ENCODE measurements around the gene DEDD. TPM values are rescaled to one million over a fixed set of nuclear protein-coding genes. Genes with fewer than 3 reads are reported as not detected.

DEDD gene
- total RNA-seq, 4 donors from 2014 or later, result 23.0 to 48.7 (median 31.4) TPM

- Histone ChIP-seq H3K27ac (peak overlapping the region; percentile 91 to 96 (median 94)), H3K9me3 (no peaks in the 10 kb centered on the region), H3K27me3 (no peaks in the 10 kb centered on the region), H3K4me1 (peaks cover 0 to 24% (median 10%) of the 10 kb centered on the region in 4 donors), H3K4me3 (peak overlapping the region; percentile 72 to 98 (median 82)), H3K36me3 (peaks cover 0 to 27% (median 0%) of the 10 kb centered on the region in 3 donors)
- DNase-seq, result no peak
- TF ChIP-seq POLR2A (IDR thresholded peaks at IDR 0.05) (no peak), CTCF (IDR thresholded peaks at IDR 0.05) (no peak)
These were observed 701 bp downstream of the DEDD start for GRCh38 chr1:161131523-161132409.

GRCh38 chr1:161130266-161130665, 2.2 kb downstream of the DEDD start:
- Histone ChIP-seq H3K36me3 (peaks cover 0 to 42% (median 0%) of the 10 kb centered on the region in 3 donors), H3K27me3 (no peaks in the 10 kb centered on the region), H3K4me1 (peaks cover 0 to 24% (median 10%) of the 10 kb centered on the region in 4 donors), H3K27ac (no peak overlapping the region), H3K9me3 (no peaks in the 10 kb centered on the region), H3K4me3 (no peak overlapping the region)
- no peak for TF ChIP-seq POLR2A (IDR thresholded peaks at IDR 0.05)
- no peak for TF ChIP-seq CTCF (IDR thresholded peaks at IDR 0.05)
- no peak for DNase-seq

- H3K36me3 ChIP-seq, result peaks cover 0 to 52% (median 0%) of the 10 kb centered on the region in 3 donors
- no peak overlapping the region for H3K27ac ChIP-seq
These were observed 3.7 kb downstream of the DEDD start for GRCh38 chr1:161128591-161129420.

GRCh38 chr1:161127649-161128048, 4.8 kb downstream of the DEDD start:
- peaks cover 0 to 63% (median 0%) of the 10 kb centered on the region in 3 donors for H3K36me3 ChIP-seq
- no peaks in the 10 kb centered on the region for H3K9me3 ChIP-seq
- peaks cover 0 to 15% (median 5%) of the 10 kb centered on the region in 4 donors for H3K4me1 ChIP-seq
- H3K27me3 ChIP-seq, result no peaks in the 10 kb centered on the region
- no peak overlapping the region for H3K27ac ChIP-seq
- H3K4me3 ChIP-seq, result no peak overlapping the region
- DNase-seq, result no peak
- TF ChIP-seq CTCF (IDR thresholded peaks at IDR 0.05), result no peak
- TF ChIP-seq POLR2A (IDR thresholded peaks at IDR 0.05), result no peak

More at GRCh38 chr1:161128591-161129420, 3.7 kb downstream of the DEDD start:
- Histone ChIP-seq H3K27me3 (no peaks in the 10 kb centered on the region), H3K4me3 (no peak overlapping the region), H3K4me1 (peaks cover 0 to 18% (median 9%) of the 10 kb centered on the region in 4 donors), H3K9me3 (no peaks in the 10 kb centered on the region)
- no peak for TF ChIP-seq CTCF (IDR thresholded peaks at IDR 0.05)
- no peak for TF ChIP-seq POLR2A (IDR thresholded peaks at IDR 0.05)
- no peak for DNase-seq

GRCh38 chr1:161122967-161123366, 9.5 kb downstream of the DEDD start:
- H3K9me3 ChIP-seq, result no peaks in the 10 kb centered on the region
- DNase-seq, result no peak
- TF ChIP-seq POLR2A (IDR thresholded peaks at IDR 0.05), result no peak
- no peak for TF ChIP-seq CTCF (IDR thresholded peaks at IDR 0.05)
- peaks cover 8 to 30% (median 11%) of the 10 kb centered on the region in 4 donors for H3K4me1 ChIP-seq
- no peaks in the 10 kb centered on the region for H3K27me3 ChIP-seq
- peaks cover 0 to 76% (median 0%) of the 10 kb centered on the region in 3 donors for H3K36me3 ChIP-seq
- peak overlapping the region in 1 of 4 donors; percentile 12 for H3K27ac ChIP-seq
- H3K4me3 ChIP-seq, result no peak overlapping the region

Measured in Peyer's patch (tissue), 4 donors.